KMS-11 (cell line): Measurements from ENCODE around the gene LRRC4C.

Experiments used
- H2AFZ ChIP-seq: fragments of 200-600 bp; sonication (generic); 2 replicates; pipeline ENCODE4 v1.6.1; 2016; ENCODE audit warnings: antibody characterized with exemption, mixed run types, low read depth
- H3K27ac ChIP-seq: fragments of 200-600 bp; sonication (generic); 2 replicates; pipeline ENCODE4 v1.6.1; 2016; ENCODE audit warnings: mild to moderate bottlenecking, mixed run types
- H3K27me3 ChIP-seq: fragments of 200-600 bp; sonication (generic); 2 replicates; pipeline ENCODE4 v1.6.1; 2017; ENCODE audit warnings: mild to moderate bottlenecking, low read depth, mixed run types, moderate library complexity; ENCODE audit not compliant: insufficient read depth
- H3K36me3 ChIP-seq: fragments of 200-600 bp; sonication (generic); 2 replicates; pipeline ENCODE4 v1.6.1; 2017; ENCODE audit warnings: mild to moderate bottlenecking, mixed run types; ENCODE audit not compliant: insufficient read depth
- H3K4me1 ChIP-seq: fragments of 200-600 bp; sonication (generic); 2 replicates; pipeline ENCODE4 v1.6.1; 2016; ENCODE audit warnings: mild to moderate bottlenecking, low read depth, mixed run types; ENCODE audit not compliant: poor library complexity, severe bottlenecking
- H3K4me2 ChIP-seq: fragments of 200-600 bp; sonication (generic); 2 replicates; pipeline ENCODE4 v1.7.0; 2016; ENCODE audit warnings: mild to moderate bottlenecking, mixed run types
- H3K4me3 ChIP-seq: fragments of 200-600 bp; sonication (generic); IDR thresholded peaks from 2 replicates; pipeline ENCODE4 v1.6.1; 2017; ENCODE audit warnings: low read depth, low read length, mixed read lengths; ENCODE audit not compliant: insufficient read depth
- H3K79me2 ChIP-seq: fragments of 200-600 bp; sonication (generic); 2 replicates; pipeline ENCODE4 v1.6.1; 2016; ENCODE audit warnings: low read depth, mixed run types; ENCODE audit not compliant: insufficient read depth
- H3K9ac ChIP-seq: fragments of 200-600 bp; sonication (generic); 2 replicates; pipeline ENCODE4 v1.6.1; 2016; ENCODE audit warnings: mild to moderate bottlenecking, mixed run types
- H4K20me1 ChIP-seq: fragments of 200-600 bp; sonication (generic); 2 replicates; pipeline ENCODE4 v1.6.1; 2016; ENCODE audit warnings: mild to moderate bottlenecking, mixed run types; ENCODE audit not compliant: insufficient read depth
- CTCF ChIP-seq: fragments of 200-600 bp; sonication (generic); conservative IDR thresholded peaks from 2 replicates; pipeline ENCODE4 v1.6.1; 2017; ENCODE audit warnings: low read depth, mild to moderate bottlenecking, antibody characterized with exemption, low read length, moderate library complexity, mixed read lengths

Gene LRRC4C

GRCh38 chr11:40619654-40620053, 839.8 kb downstream of the LRRC4C start:
- H3K27ac ChIP-seq = no peak overlapping the region

DNA sequence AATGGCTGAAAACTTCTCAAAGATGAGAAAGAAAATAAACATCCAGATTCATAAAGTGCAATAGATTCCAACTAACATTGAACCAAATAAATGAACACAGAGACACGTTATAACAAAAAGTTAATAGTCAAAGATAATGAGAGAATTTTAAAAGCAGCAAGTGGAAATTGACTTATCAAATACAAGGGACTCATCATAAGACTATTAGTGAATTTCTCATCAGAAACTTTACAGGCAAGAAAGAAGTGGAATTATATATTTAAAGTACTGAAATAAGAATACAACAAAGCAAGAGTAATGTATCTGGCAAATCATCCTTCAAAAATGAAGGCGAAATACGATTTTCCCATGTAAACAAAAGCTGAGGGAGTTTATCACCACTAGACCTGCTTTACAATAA, 852.7 kb downstream of the LRRC4C start:
- Histone ChIP-seq H3K36me3 (no peaks in the 10 kb centered on the region), H4K20me1 (no peaks in the 10 kb centered on the region), H3K4me3 (no peak overlapping the region), H3K27me3 (no peaks in the 10 kb centered on the region), H3K79me2 (no peaks in the 10 kb centered on the region), H3K4me2 (no peak overlapping the region), H2AFZ (no peak overlapping the region), H3K4me1 (no peaks in the 10 kb centered on the region), H3K27ac (no peak overlapping the region), H3K9ac (no peak overlapping the region)
- TF ChIP-seq CTCF = no peak

More at GRCh38 chr11:40619654-40620053, 839.8 kb downstream of the LRRC4C start:
- Histone ChIP-seq H3K79me2 (no peaks in the 10 kb centered on the region), H4K20me1 (no peaks in the 10 kb centered on the region), H3K4me1 (no peaks in the 10 kb centered on the region), H2AFZ (no peak overlapping the region), H3K9ac (no peak overlapping the region), H3K4me3 (no peak overlapping the region), H3K36me3 (no peaks in the 10 kb centered on the region), H3K4me2 (no peak overlapping the region), H3K27me3 (no peaks in the 10 kb centered on the region)
- no peak for TF ChIP-seq CTCF

GRCh38 chr11:40602866-40603552, 856.4 kb downstream of the LRRC4C start:
- Histone ChIP-seq H3K36me3 (no peaks in the 10 kb centered on the region), H4K20me1 (no peaks in the 10 kb centered on the region), H3K27me3 (no peaks in the 10 kb centered on the region), H3K9ac (no peak overlapping the region), H3K4me2 (no peak overlapping the region), H3K79me2 (no peaks in the 10 kb centered on the region), H3K4me3 (no peak overlapping the region), H3K4me1 (no peaks in the 10 kb centered on the region), H2AFZ (no peak overlapping the region), H3K27ac (no peak overlapping the region)
- TF ChIP-seq CTCF = no peak

- Histone ChIP-seq H3K27ac (no peak overlapping the region), H4K20me1 (no peaks in the 10 kb centered on the region), H3K9ac (no peak overlapping the region), H3K4me1 (no peaks in the 10 kb centered on the region), H3K27me3 (no peaks in the 10 kb centered on the region), H3K36me3 (no peaks in the 10 kb centered on the region), H3K4me2 (no peak overlapping the region), H3K4me3 (no peak overlapping the region), H3K79me2 (no peaks in the 10 kb centered on the region), H2AFZ (no peak overlapping the region)
- no peak for TF ChIP-seq CTCF
Observed at GRCh38 chr11:40597546-40598113, 861.8 kb downstream of the LRRC4C start.
